Stimulated activated naive CD4-positive, alpha-beta T cell (primary cell): ENCODE results near the gene NTN5.

Experiments used
- DNase-seq, 6 experiments: peaks; one replicate each; lab custom pipeline; 2025; lab: John Stamatoyannopoulos, UW

NTN5 gene

DNA sequence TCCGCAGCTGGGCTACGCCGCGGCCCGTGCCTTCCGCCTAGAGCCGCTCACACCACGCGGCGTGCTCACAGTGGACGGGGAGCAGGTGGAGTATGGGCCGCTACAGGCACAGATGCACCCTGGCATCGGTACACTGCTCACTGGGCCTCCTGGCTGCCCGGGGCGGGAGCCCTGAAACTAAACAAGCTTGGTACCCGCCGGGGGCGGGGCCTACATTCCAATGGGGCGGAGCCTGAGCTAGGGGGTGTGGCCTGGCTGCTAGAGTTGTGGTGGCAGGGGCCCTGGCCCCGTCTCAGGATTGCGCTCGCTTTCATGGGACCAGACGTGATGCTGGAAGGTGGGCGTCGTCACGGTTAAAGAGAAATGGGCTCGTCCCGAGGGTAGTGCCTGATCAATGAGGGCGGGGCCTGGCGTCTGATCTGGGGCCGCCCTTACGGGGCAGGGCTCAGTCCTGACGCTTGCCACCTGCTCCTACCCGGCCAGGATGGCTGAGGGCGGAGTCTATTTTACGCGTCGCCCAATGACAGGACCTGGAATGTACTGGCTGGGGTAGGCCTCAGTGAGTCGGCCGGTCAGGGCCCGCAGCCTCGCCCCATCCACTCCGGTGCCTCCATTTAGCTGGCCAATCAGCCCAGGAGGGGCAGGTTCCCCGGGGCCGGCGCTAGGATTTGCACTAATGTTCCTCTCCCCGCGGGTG is 43.1 kb downstream of the NTN5 start:
- DNase-seq = peak in 3 of 6 experiments; percentile 21 to 39 (median 37)

DNA sequence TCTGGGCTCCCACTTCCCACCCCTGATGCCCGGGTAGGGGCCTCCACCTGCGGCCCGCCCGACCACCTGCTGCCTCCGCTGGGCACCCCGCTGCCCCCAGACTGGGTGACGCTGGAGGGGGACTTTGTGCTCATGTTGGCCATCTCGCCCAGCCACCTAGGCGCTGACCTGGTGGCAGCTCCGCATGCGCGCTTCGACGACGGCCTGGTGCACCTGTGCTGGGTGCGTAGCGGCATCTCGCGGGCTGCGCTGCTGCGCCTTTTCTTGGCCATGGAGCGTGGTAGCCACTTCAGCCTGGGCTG is 43.6 kb downstream of the NTN5 start:
- DNase-seq = no peak

DNA sequence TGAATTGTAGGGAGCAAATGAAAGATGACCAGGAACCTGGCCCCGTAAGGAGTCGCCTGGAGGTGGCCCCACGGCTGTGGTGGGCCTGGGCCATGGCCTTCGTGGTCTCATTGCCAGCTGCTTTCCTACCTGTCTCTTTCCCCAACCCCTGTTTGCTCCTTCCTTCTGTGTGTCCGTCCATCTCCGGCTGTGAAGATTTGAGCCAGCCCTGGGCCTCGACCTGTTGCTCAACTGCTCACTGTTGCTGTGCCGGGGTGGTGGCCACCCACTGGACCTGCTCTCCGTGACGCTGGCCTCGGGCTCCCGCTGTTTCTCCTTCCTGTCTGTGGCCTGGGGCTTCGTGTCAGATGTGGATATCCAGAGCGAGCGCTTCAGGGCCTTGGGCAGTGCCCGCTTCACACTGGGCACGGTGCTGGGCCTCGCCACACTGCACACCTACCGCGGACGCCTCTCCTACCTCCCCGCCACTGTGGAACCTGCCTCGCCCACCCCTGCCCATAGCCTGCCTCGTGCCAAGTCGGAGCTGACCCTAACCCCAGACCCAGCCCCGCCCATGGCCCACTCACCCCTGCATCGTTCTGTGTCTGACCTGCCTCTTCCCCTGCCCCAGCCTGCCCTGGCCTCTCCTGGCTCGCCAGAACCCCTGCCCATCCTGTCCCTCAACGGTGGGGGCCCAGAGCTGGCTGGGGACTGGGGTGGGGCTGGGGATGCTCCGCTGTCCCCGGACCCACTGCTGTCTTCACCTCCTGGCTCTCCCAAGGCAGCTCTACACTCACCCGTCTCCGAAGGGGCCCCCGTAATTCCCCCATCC is 44.1 kb downstream of the NTN5 start:
- no peak for DNase-seq

DNA sequence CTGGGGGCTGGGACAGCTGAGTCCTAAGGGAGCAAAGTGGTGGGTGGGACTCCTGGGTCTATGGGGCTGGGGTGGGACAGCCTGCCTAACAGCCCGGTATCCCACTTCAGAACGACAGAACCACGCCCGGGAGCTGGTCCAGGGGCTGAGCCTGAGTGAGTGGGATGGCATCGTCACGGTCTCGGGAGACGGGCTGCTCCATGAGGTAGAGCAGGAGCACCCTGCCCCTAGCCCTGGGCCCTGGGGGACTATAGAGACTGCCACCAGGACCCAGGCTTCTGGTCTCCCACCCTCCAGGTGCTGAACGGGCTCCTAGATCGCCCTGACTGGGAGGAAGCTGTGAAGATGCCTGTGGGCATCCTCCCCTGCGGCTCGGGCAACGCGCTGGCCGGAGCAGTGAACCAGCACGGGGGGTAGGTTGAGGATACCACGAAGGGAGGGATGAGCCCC is 44.9 kb downstream of the NTN5 start:
- no peak for DNase-seq

DNA sequence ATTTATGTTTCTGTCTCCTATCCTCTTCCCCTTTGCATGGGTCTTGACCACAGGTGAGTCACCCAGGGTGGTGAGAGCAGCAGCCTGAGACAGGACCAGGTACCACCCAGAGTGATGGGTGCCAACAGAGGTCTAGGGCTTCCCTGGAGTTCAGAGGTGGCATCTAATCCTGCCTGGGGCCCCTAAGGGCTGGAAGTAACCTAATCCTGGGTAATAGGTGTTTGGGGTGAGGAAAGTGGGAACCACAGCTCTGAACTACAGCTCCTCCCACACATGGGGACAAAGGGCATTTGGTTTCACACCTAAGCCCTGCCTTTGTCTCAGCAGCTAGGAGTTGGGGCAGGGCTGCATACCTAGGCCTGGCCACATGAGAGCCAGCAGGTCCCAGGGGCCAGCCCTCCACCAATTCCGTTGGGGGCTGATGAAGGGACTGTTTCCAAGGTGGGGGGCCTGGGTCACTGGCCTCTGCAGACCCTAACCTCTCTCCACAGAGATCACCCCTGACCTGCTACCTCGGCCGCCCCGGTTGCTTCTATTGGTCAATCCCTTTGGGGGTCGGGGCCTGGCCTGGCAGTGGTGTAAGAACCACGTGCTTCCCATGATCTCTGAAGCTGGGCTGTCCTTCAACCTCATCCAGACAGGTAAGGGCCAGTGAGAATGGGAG is 45.5 kb downstream of the NTN5 start:
- no peak for DNase-seq

DNA sequence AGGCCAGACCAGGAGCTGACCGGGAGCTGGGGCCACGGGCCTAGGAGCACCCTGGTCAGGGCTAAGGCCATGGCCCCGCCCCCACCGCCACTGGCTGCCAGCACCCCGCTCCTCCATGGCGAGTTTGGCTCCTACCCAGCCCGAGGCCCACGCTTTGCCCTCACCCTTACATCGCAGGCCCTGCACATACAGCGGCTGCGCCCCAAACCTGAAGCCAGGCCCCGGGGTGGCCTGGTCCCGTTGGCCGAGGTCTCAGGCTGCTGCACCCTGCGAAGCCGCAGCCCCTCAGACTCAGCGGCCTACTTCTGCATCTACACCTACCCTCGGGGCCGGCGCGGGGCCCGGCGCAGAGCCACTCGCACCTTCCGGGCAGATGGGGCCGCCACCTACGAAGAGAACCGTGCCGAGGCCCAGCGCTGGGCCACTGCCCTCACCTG is 46.9 kb downstream of the NTN5 start:
- DNase-seq = no peak

DNA sequence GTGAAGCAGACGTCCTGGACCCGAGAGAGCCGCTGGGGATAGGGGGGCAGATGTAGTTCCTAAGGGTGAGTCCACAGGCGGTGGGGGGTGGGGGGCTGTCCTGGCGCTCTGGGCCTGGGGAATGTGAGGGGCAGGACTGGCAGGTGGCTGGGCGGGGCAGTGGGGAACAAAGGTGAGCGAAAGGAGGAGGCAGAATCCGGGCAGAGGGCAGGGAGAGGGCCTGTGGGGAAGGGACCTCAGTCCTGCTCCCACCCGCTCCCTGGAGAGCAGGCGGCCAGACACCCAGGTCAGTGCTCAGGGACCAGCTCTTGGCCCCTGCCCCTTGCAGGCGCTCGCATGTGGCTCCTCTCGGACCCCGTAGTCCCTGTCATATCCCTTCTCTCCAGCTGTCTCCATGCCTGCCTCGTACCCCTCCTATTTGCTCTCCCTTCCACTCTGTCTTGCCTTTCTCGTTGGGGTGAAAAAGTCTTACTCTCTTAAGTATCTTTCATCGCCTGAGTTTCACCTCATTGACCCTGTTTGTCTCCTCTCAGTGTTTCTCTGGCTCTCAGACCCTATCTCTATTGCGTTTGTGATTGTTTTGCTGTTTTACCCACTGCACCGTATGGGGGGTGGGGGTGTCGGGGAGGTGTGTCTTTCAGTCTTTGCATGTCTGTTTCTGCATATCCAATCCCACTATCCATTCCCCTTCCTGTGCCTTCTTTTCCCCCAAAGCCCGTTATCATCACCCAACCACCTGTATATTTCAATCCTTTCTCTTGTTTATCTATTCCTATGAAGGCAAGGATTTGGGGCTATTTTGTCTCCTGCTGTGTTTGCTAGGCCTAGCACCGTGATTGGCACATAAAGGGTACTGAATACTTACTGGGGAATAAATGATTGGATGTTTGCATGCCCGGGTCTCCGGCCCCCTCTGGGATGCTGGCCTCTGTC is 47.8 kb downstream of the NTN5 start:
- DNase-seq = no peak

DNA sequence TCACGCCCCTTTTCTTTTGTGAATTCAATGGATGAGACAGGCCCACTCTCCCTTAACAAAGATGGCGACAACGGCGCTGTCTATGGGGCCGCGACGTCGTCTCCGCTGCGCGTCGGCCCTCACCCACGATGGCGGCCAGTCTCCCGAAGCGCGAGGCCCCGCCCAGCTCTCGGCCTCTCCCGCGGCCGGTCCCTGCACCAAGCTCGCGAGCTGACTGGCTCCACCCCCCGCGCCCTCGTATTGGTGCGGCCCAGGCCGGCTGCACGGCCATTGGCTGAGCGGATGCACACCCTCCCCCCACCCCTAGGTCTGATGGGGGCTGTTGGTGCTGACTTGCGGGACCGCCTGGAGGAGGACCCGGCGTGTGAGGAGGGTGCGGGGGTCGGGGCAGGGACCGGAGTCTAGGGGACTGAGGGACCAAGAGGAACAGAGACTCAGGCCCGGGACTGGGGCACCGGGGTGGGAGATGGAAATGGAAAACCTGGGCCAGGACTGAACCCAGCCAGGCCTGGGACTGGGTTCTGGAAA is 48.7 kb downstream of the NTN5 start:
- DNase-seq = peak; percentile 73 to 94 (median 84)

DNA sequence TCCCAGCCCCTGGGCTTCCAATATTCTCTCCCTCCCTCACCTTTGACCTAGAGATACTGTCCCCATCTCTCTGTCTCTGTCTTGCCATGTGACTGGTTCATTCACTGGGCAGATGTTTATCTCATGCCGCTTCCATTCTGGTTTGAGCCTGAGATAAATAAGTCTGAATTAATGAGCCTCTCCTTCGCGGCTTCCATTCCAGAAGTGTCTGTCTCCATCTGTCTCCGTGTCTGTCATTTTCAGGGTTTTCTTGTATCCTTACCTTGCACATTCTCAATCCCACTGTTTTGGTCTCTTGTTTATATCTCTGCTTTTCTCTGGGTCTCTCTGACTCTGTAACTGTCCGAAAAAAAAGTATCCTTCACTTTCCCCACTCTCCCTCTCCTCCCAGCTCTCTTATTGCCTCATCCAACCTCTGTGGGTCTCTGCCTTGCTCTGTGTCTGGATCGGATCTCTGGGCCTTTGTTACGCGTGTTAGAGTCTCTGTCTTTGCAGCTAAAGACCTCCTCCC is 49.2 kb downstream of the NTN5 start:
- no peak for DNase-seq

DNA sequence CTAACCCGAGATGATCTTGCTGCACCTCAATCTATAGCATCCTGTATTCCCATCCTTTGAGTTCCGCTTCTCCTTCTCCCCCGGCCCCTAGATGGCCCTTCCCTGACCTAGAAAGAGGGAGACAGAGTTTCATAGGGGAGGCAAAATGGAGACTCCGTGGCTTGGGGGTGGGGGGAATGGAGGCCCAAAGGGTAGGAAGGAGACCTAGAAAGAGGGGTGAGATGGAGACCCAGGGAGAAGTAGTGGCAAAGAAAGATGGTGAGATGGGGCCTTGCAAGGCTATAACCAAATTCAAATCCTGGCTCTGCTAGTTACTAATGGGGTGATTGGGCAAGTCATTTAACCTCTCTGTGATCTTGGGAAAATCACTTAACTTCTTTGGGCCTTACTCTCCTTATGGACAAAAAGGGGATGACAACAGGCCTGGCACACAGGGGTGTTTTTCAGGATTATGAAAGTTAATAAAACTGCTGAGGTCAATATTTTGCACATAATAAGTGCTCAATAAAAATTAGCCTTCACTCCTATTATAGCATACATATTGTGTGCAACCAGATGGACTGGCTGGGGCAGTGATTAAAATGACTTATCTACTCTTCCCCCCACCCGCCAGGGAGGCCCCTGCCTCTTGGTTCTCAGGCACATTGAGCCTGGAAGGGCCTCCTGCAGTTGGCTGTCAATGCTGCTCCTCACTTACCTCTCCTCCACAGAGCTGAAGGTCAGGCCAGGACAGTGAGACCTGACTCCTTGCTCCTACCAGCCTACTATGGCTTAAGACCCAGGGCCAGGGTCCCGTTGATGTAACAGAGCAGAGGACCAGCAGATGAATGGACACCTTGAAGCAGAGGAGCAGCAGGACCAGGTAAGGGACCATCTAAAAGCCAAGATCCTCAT is 52.9 kb downstream of the NTN5 start:
- no peak for DNase-seq

DNA sequence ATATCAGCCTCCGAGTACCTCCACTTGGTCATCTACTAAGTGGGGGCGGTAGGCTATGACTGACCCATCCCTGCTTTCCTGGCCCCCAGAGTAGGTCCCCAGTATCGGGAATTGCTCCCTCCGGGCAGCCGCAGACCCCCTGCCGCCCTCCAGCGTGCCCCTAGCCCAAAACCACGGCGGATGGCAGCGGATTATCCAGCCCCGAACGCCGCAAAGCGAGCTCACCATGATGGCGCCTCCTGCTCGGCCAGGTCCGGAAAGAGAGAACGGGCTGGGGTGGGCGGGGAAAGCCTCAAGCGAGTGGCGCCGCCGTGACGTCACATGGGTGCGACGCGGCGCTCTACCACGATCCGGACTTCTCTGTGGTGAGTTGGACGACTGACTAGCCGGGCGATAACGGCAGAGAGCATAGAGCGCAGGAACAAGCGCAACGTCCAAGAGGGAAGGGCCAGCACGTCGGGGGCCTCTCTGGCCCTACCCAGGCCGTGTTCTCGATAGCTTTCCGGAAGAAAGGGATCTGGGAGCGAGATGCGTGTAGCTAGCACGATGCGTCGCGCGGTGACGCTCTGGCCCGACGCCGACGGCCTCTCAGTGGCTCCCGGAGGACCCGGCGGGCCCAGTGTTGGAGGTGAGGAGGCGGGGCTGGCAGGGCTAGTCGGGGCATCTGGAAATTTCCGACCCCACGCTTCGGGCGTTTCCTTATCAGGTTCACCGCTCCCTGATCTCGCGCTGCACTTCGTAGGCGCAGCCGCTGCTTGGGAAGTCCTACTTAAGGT is 53.7 kb downstream of the NTN5 start, which contains the start of the genes RPL18 and SPHK2:
Gene RPL18 (minus strand): TSS at position 263 of the 776 bp plus-strand sequence. CDS start 35 bp downstream, at position 228.
Gene SPHK2 (plus strand): TSS at position 591 of the 776 bp plus-strand sequence. CDS start 1,009 bp downstream, outside the sequence.
- peak; percentile 89 to 97 (median 92) for DNase-seq

DNA sequence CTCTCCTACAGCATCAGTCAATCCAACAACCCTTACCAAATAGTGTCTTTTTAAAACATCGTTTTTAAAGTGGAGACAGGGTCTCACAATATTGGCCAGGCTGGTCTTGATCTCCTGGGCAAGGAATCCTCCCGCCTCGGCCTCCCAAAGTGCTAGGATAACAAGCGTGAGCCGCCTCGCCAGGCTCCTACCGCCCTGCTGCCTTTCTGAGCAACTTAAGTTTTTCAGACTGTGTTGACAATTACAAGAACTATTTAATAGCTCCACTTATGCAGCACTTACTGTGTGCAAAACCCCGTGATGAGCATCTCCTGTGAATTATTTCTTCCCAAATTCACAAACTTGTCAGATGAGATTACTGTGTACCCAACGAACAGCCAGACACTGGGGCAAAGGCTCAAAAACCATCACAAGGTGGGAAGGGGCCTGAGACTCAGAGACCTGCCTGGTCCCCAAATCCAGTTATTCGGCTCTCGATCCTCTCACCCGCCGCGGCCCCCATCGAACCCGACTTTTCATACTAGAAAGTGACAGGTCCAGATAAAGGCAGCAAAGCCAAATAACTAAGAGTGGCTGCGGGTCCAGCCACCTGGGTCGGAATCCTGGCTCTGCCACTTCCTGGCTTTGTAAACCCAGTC is 54.4 kb downstream of the NTN5 start:
- DNase-seq = no peak

DNA sequence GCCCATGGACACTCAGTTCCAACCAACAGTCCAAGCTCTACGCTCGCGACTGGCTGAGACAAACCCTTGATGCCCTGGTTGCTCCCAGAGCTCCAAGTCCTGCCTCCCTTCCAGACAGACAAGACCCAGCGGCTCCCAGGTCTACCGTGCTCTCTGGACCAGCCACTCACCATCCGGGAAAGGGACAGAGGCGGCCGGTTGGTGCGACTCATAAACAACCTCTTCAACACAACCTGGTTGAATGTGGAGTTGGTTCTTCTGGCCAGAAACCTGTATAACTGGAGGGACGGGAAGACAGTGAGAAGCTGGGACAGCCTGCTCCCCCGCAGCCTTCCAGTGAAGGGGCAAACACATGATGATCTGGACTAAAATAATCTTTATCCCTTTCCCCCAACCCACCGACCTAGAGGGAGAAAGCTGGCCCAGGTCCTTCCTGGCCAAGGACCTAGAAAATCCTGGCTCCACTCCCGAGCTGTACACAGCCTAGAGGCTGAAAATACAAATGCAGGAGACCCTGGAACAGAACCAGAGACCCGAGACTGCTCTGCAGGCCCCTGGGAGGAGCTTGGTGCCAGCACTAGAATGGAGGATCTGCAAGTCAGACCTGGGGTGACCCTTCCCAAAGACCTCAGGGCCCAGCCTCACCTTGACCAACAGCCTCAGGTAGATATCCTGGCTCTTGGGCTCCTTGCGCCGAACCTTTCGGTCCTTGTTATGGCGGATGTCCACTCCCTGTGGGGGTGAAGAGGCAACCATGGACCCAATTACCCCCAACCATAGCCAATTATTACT is 55.5 kb downstream of the NTN5 start:
- DNase-seq = no peak

DNA sequence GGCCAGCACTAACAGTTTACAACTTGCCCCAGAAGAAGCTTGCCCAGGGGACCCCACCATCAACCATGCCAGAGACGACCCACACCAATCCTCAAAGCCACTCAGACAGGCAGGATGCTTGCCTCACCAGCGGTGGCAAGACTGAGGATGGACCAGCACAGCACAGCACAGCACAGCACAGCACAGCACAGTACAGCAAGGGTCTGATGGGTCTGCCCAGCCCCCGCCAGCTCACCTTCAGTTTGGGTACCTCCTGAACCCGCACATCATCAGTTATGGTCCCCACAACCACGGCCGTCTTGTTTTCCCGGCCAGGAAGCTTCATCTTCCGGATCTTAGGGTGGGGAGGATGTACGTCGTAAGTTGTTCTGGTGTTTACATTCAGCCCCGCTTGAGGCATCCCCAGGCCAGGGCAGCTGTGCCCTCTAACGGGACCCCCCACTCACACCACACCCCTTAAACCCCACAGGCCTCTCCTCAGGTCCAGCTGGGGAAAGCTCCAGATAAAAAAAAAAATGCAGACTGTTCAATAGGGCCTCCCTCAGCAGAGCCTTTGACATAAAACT is 56.2 kb downstream of the NTN5 start:
- DNase-seq = no peak

DNA sequence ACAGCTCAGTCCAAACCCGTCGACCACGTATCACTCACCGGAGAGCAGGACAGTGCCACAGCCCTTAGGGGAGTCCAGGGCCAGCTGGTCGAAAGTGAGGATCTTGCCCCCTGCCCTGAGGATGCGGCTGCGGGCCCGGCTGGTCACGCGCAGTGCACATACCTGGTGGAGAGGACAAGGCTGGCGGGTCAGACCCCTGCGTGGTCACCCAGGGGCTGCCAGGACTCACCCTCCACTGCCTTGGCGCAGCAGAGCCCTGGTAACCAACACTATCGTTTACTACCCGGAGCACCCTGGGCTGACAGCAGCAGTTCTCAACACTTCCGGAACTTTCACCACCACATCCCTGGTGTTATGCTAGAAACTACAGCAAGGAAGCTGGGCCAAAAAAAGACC is 56.8 kb downstream of the NTN5 start:
- no peak for DNase-seq

DNA sequence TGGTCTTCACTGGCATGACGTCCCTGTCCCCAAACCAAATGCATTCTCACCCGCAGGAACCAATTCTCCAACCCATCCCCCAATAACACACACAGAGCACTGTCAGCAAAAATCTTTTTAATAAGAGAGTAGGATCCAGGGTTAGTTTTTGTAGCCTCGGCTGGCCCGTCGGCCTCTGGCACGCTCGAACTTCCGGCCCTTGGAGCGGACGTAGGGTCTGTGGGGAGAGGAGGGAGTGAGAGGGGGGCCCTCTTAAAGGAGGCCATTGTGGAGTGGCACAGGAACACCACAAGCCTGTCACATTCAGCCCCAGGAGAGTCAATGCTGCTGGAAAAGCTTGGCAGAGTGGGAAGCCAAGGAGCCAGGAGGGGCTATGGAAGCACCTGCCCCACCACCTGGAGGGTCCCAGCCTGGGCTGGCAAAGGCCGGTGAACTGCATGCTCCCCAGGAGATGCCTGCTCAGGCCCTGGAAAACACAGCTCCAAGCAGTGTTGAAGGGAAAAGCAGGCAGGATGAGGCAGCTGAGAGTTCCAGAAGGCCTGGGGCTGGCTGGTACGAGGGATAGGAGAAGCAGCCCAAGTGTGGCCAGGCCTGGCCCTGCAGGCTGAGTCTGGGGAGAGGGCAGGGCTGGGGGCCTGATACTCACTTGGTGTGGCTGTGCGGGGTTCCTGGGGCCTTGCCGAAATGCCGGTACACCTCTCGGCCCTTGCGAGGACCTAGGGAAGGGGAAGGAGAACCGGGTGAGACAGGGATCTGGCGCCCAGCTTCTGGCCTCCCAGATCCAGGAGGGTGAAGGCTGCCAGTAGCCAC is 57.4 kb downstream of the NTN5 start:
- no peak for DNase-seq
